ENCODE measurements around the gene TMEM229B. TPM values are rescaled to one million over a fixed set of nuclear protein-coding genes. Genes with fewer than 3 reads are reported as not detected.

The TMEM229B gene
- total RNA-seq, 2 experiments from 2014 or later, result 24.3 to 25.1 TPM

GRCh38 chr14:67512463-67513310 is 24.2 kb upstream of the TMEM229B start:
- H3K4me3 Mint-ChIP-seq, result no peak overlapping the region
- H3K9me3 Mint-ChIP-seq, result no peaks in the 10 kb centered on the region
- ChIA-PET POLR2A (no interaction called here), CTCF (interaction anchor here (0.6 to 3.2 kb wide), 8 partner anchors 13 to 102 kb away, joined by 3 to 8 read pairs (median 4); partner anchors contain the start of gene PLEKHH1)
- H3K27me3 Mint-ChIP-seq, result peaks cover 38% of the 10 kb centered on the region
- H3K36me3 Mint-ChIP-seq (ENCODE audit: low read depth), result no peaks in the 10 kb centered on the region
- peaks cover 20% of the 10 kb centered on the region for H3K4me1 Mint-ChIP-seq
- DNase-seq, result no peak
- no peak overlapping the region for H3K27ac Mint-ChIP-seq

GRCh38 chr14:67510836-67511235 is 22.3 kb upstream of the TMEM229B start:
- CTCF ChIA-PET, result interaction anchor here (0.7 to 3.2 kb wide), 4 partner anchors 22 to 194 kb away, joined by 3 to 8 read pairs (median 4); partner anchors contain the start of gene PLEKHH1
- H3K27me3 Mint-ChIP-seq, result peaks cover 22% of the 10 kb centered on the region
- POLR2A ChIA-PET, result no interaction called here
- peaks cover 15% of the 10 kb centered on the region for H3K4me1 Mint-ChIP-seq
- no peaks in the 10 kb centered on the region for H3K36me3 Mint-ChIP-seq (ENCODE audit: low read depth)
- H3K27ac Mint-ChIP-seq, result no peak overlapping the region
- no peaks in the 10 kb centered on the region for H3K9me3 Mint-ChIP-seq
- no peak for DNase-seq
- H3K4me3 Mint-ChIP-seq, result no peak overlapping the region

- POLR2A ChIA-PET, result no interaction called here
- Mint-ChIP-seq H3K36me3 (ENCODE audit: low read depth) (no peaks in the 10 kb centered on the region), H3K27ac (no peak overlapping the region), H3K4me3 (no peak overlapping the region), H3K27me3 (peaks cover 22% of the 10 kb centered on the region), H3K4me1 (peaks cover 11% of the 10 kb centered on the region), H3K9me3 (no peaks in the 10 kb centered on the region)
- CTCF ChIA-PET, result interaction anchor here (0.9 kb wide), 1 partner anchor 194 kb away, joined by 4 read pairs; no protein-coding TSS in a partner anchor
- DNase-seq, result no peak
These were observed 21.6 kb upstream of the TMEM229B start for GRCh38 chr14:67510121-67510520.

- Mint-ChIP-seq H3K27me3 (peaks cover 22% of the 10 kb centered on the region), H3K4me1 (peaks cover 5% of the 10 kb centered on the region), H3K9me3 (no peaks in the 10 kb centered on the region), H3K36me3 (ENCODE audit: low read depth) (no peaks in the 10 kb centered on the region), H3K27ac (no peak overlapping the region), H3K4me3 (no peak overlapping the region)
- POLR2A ChIA-PET, result no interaction called here
- CTCF ChIA-PET, result interaction anchor here (1.0 to 1.3 kb wide), 2 partner anchors 20 to 75 kb away, joined by 3 to 4 read pairs; partner anchors contain the start of gene TMEM229B
- no peak for DNase-seq
These were observed 20.4 kb upstream of the TMEM229B start for GRCh38 chr14:67508956-67509355.

- POLR2A ChIA-PET, result interaction anchor here (0.6 kb wide), 1 partner anchor 20 kb away, joined by 3 read pairs; no protein-coding TSS in a partner anchor
- H3K4me3 Mint-ChIP-seq, result no peak overlapping the region
These were observed 16.7 kb upstream of the TMEM229B start for GRCh38 chr14:67505254-67505653.

GRCh38 chr14:67503331-67503730 is 14.8 kb upstream of the TMEM229B start:
- no peak for DNase-seq
- ChIA-PET POLR2A (no interaction called here), CTCF (interaction anchor here (1.1 kb wide), 1 partner anchor 82 kb away, joined by 3 read pairs; no protein-coding TSS in a partner anchor)

More at GRCh38 chr14:67505254-67505653, 16.7 kb upstream of the TMEM229B start:
- DNase-seq, result no peak
- no peaks in the 10 kb centered on the region for H3K27me3 Mint-ChIP-seq
- CTCF ChIA-PET, result interaction anchor here (0.6 to 1.7 kb wide), 3 partner anchors 8 to 22 kb away, joined by 4 to 5 read pairs (median 4); no protein-coding TSS in a partner anchor
- no peaks in the 10 kb centered on the region for H3K36me3 Mint-ChIP-seq (ENCODE audit: low read depth)
- H3K27ac Mint-ChIP-seq, result no peak overlapping the region
- no peaks in the 10 kb centered on the region for H3K9me3 Mint-ChIP-seq
- no peaks in the 10 kb centered on the region for H3K4me1 Mint-ChIP-seq

GRCh38 chr14:67502867-67503266 is 14.3 kb upstream of the TMEM229B start:
- Mint-ChIP-seq H3K27me3 (peaks cover 1% of the 10 kb centered on the region), H3K4me3 (no peak overlapping the region), H3K27ac (no peak overlapping the region), H3K9me3 (no peaks in the 10 kb centered on the region), H3K4me1 (peaks cover 5% of the 10 kb centered on the region), H3K36me3 (ENCODE audit: low read depth) (no peaks in the 10 kb centered on the region)
- POLR2A ChIA-PET, result no interaction called here
- CTCF ChIA-PET, result no interaction called here
- DNase-seq, result no peak

More at GRCh38 chr14:67503331-67503730, 14.8 kb upstream of the TMEM229B start:
- Mint-ChIP-seq H3K36me3 (ENCODE audit: low read depth) (no peaks in the 10 kb centered on the region), H3K9me3 (no peaks in the 10 kb centered on the region), H3K27ac (no peak overlapping the region), H3K4me3 (no peak overlapping the region), H3K27me3 (peaks cover 1% of the 10 kb centered on the region), H3K4me1 (peaks cover under 1% of the 10 kb centered on the region)

- Mint-ChIP-seq H3K9me3 (no peaks in the 10 kb centered on the region), H3K27ac (no peak overlapping the region), H3K4me3 (no peak overlapping the region), H3K27me3 (peaks cover 1% of the 10 kb centered on the region), H3K4me1 (peaks cover 15% of the 10 kb centered on the region), H3K36me3 (ENCODE audit: low read depth) (no peaks in the 10 kb centered on the region)
- ChIA-PET CTCF (interaction anchor here (0.6 kb wide), 1 partner anchor 1228 kb away, joined by 3 read pairs; no protein-coding TSS in a partner anchor), POLR2A (no interaction called here)
- DNase-seq, result no peak
These were observed 13.1 kb upstream of the TMEM229B start for GRCh38 chr14:67501670-67502069.

GRCh38 chr14:67500981-67501380 is 12.5 kb upstream of the TMEM229B start:
- Mint-ChIP-seq H3K4me1 (peaks cover 15% of the 10 kb centered on the region), H3K27me3 (peaks cover 1% of the 10 kb centered on the region), H3K36me3 (ENCODE audit: low read depth) (no peaks in the 10 kb centered on the region), H3K27ac (no peak overlapping the region), H3K9me3 (no peaks in the 10 kb centered on the region), H3K4me3 (no peak overlapping the region)
- CTCF ChIA-PET, result no interaction called here
- DNase-seq, result no peak
- POLR2A ChIA-PET, result no interaction called here

GRCh38 chr14:67497716-67498115 is 9.2 kb upstream of the TMEM229B start:
- ChIA-PET POLR2A (no interaction called here), CTCF (no interaction called here)
- no peak overlapping the region for H3K27ac Mint-ChIP-seq
- H3K4me1 Mint-ChIP-seq, result peaks cover 20% of the 10 kb centered on the region
- peaks cover 16% of the 10 kb centered on the region for H3K9me3 Mint-ChIP-seq
- peaks cover 5% of the 10 kb centered on the region for H3K27me3 Mint-ChIP-seq
- H3K36me3 Mint-ChIP-seq (ENCODE audit: low read depth), result peaks cover 13% of the 10 kb centered on the region
- no peak for DNase-seq
- no peak overlapping the region for H3K4me3 Mint-ChIP-seq

- DNase-seq, result no peak
- peaks cover 20% of the 10 kb centered on the region for H3K9me3 Mint-ChIP-seq
- H3K27me3 Mint-ChIP-seq, result peaks cover 5% of the 10 kb centered on the region
- H3K36me3 Mint-ChIP-seq (ENCODE audit: low read depth), result peaks cover 16% of the 10 kb centered on the region
- CTCF ChIA-PET, result no interaction called here
- no peak overlapping the region for H3K27ac Mint-ChIP-seq
- H3K4me1 Mint-ChIP-seq, result peaks cover 20% of the 10 kb centered on the region
- H3K4me3 Mint-ChIP-seq, result no peak overlapping the region
- POLR2A ChIA-PET, result no interaction called here
These were observed 8.7 kb upstream of the TMEM229B start for GRCh38 chr14:67497216-67497615.

GRCh38 chr14:67495827-67496226 is 7.3 kb upstream of the TMEM229B start:
- ChIA-PET CTCF (no interaction called here), POLR2A (no interaction called here)
- DNase-seq, result no peak
- Mint-ChIP-seq H3K4me1 (peaks cover 22% of the 10 kb centered on the region), H3K27ac (no peak overlapping the region), H3K36me3 (ENCODE audit: low read depth) (peaks cover 16% of the 10 kb centered on the region), H3K27me3 (peaks cover 9% of the 10 kb centered on the region), H3K4me3 (no peak overlapping the region), H3K9me3 (peaks cover 20% of the 10 kb centered on the region)

GRCh38 chr14:67493092-67493717 is 4.7 kb upstream of the TMEM229B start:
- POLR2A ChIA-PET, result no interaction called here
- H3K27ac Mint-ChIP-seq, result peak overlapping the region; percentile 22
- H3K27me3 Mint-ChIP-seq, result peaks cover 10% of the 10 kb centered on the region
- H3K9me3 Mint-ChIP-seq, result peaks cover 20% of the 10 kb centered on the region
- H3K4me1 Mint-ChIP-seq, result peaks cover 40% of the 10 kb centered on the region
- H3K36me3 Mint-ChIP-seq (ENCODE audit: low read depth), result peaks cover 16% of the 10 kb centered on the region
- CTCF ChIA-PET, result interaction anchor here (1.1 to 1.2 kb wide), 3 partner anchors 10 to 21 kb away, joined by 3 to 6 read pairs (median 4); no protein-coding TSS in a partner anchor
- H3K4me3 Mint-ChIP-seq, result no peak overlapping the region
- DNase-seq, result no peak
